Measurements from ENCODE around the gene SOX4.
A peak's percentile ranks its signal among the peaks of the same experiment; 100 is the strongest.
"Not testable (repeated sequence)": the region's sequence is repeated elsewhere in the genome, so short reads cannot be mapped to it uniquely, and the experiment has no call there.

Gene SOX4

DNA sequence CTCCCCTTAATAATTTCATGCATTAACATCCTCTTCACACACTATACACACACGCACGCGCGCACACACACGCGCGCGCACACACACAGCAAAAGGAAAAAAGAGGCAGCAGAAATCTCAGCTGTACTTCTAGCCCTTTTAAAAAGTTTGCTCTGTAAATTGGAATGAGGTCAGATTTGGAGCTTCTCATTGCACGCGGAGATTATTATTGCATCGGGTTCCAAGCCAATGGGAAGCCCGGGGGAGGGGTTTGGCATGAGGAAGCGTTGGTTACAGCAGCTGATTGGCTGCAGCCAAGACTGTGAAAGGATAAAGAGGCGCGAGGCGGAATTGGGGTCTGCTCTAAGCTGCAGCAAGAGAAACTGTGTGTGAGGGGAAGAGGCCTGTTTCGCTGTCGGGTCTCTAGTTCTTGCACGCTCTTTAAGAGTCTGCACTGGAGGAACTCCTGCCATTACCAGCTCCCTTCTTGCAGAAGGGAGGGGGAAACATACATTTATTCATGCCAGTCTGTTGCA, at the start of gene SOX4:
SOX4 (plus strand) TSS at position 340 of the 515 bp plus-strand sequence. CDS start 784 bp downstream, outside the sequence.
- peak; percentile 90 to 91 for DNase-seq

GRCh38 chr6:21552286-21552685, 41.3 kb upstream of the SOX4 start:
- not testable (repeated sequence) for DNase-seq

DNA sequence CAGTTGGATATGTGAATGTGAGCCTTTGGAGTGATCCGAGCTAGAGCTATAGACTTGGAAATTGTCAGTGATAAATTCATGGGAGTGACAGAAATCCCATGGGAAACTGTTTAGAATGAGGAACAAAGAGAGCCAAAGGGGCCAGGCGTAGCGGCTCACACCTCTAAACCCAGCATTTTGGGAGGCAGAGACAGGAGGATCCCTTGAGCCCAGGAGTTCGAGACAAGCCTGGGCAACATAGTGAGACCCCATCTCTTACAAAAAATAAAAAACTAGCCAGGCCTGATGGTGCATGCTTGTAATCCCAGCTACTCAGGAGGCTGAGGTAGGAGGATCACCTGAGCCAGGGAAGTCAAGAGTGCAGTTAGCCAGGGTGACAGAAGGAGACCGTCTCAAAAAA, 39.3 kb upstream of the SOX4 start:
- no peak for DNase-seq

GRCh38 chr6:21555197-21555596, 38.4 kb upstream of the SOX4 start:
- DNase-seq: no peak

GRCh38 chr6:21556511-21556910, 37.0 kb upstream of the SOX4 start:
- DNase-seq: no peak

DNA sequence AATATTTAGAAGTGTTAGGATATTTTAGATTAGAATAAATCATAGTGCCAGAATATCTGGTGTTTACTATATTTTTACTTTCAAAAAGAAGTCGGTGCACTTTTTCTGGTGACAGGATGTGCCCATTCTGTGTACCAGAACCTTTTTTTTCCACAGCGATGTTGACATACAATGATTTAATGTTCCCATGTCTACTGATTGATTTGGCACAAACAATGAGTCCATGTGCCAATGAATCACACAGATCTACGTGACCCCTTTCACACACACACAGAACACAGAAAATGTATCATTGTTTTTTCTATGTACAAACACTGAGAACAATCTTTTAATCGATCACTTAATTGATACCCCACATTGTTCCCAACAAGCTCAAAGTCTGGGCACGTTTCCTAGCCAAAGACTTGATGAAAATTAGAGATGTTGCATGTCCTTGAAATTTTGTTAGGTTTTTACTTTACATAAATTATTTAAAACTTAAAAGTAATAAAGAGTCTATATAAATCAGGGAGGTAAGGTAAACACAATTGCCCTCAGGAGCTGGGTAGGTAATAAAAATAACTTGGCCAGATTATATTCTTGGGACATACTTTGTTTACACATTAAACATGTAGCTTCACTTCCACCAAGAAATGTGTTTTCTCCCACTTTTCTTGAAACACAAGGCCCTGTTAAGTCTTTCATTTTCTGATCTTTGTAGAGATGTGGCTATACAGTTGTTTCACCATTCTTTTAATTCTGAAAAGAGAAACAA, 36.4 kb upstream of the SOX4 start:
- no peak for DNase-seq

GRCh38 chr6:21559238-21559637, 34.3 kb upstream of the SOX4 start:
- DNase-seq: peak; percentile 39 to 61

- DNase-seq: no peak
These were observed 33.3 kb upstream of the SOX4 start for GRCh38 chr6:21560249-21560648.

GRCh38 chr6:21565431-21565830, 28.1 kb upstream of the SOX4 start:
- no peak for DNase-seq

GRCh38 chr6:21578523-21578922, 15.0 kb upstream of the SOX4 start:
- DNase-seq: no peak

GRCh38 chr6:21582651-21583050, 10.9 kb upstream of the SOX4 start:
- no peak for DNase-seq

- no peak for DNase-seq
These were observed 7.3 kb upstream of the SOX4 start for GRCh38 chr6:21586300-21586699.

- DNase-seq: no peak
These were observed 6.8 kb upstream of the SOX4 start for GRCh38 chr6:21586740-21587178.

- peak; percentile 73 to 85 for DNase-seq
These were observed 6.2 kb upstream of the SOX4 start for GRCh38 chr6:21587179-21587960.

DNA sequence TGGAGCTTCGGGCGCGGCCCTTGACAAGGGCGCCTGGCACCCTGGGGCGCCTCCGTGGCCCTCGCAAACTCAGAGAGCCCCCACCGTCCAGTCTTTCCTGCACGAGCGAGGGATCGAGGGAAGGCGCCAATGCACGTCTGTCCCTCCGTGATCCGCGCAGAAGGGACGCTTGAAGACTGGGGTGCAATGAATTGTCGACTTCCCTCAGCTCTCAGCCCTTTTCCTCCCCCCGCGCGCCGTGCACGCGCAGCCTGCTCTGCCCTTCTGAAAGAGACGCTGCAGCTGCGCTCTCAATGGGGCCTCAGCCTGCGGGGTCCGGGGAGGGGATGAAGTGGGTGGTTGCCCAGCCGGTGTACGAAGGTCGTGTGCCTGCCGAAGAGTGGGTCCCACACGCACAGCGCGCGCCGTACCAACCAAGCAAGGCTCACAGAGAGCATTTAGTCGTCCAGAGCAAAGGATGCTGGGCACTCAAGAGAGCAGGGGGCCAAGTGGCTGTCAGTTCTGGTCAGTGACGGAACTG, 5.5 kb upstream of the SOX4 start:
- peak; percentile 72 to 86 for DNase-seq

DNA sequence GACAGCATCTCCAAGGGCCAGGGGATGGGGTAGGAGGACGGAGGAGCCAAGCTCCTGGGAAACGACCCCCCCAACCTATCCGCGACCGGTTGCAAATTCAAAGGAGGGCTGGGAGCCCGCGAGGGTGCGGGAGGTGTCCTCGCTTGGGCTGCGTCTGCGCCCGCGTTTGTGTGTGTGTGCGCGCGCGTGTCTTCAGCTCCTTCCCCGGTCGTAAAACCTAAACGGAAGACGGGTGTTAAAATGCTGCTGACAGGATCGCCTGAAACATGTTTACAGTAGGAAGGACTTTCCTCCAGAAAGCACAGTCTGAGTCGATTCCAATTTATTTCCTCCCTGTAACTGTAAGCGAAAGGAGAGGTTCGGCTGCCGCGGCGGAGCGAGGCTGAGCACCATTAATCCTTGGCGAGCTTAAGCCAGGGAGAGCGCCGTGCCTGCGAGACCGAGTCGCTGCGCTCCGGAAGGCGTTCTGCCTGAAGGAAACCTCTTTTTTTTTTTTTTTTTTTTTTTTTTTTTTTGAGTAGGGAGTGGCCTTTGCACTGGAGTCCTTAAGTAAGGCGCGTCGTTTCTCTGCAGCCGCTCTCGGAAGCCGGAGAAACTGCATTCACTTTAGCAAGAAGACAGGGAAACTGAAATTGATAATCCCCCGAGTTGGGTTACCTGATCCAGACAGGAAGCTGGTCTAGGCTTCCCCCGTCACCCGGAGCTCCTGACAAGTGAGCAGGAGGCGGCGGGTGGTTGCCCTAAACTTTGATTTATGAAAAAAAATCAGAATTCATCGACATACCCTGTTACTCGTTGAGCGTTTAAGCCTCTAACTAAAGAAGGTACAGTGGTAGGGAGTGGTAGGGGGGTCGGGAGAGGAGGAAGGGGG, 4.8 kb upstream of the SOX4 start:
- DNase-seq: peak; percentile 60 to 81

DNA sequence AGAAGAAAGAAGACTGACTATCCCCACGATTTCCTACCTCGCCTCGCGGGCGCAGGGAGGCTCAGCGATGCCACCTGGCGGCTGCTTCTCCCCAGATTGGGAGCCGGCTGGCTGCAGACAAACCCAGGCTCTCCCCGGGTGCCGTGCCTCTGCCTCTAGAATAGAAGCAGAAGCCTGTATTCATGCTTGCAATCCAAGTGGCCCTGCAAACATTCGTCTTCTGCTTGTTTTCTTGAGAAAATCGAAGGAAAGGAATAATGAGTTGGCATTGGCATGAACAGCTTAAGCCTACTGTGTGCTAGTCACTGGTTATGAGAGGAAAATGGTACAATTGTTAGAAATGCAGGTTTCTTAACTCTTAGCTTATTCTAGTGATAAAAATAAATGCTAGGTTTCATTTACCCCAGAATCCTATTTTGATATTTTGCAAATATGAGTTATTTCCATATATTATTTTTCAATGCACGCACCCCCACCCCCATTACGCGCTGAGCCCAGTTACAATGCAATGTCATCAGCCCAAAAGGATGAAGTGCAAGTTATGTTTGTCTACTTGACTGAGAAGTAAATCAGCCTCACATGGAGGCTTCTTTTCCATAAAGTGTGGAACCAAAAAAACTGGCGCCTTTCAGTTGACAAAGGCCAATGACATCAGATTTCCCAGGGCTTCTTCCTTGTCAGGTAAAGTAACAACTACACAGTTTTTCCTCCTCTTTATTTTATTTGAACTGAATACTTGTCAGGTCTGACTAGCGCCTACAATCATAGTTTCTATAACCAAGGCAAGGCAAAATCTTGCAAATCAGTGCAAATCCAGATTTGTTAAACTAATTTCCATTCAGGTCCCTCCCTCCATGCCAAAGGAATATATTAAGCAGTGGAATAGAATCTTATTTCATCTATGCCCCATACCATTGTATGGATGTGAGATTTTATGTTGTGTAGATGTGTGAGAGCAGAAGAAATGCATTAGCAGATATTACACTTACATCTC, 3.9 kb upstream of the SOX4 start:
- DNase-seq: peak in 1 of 2 experiments; percentile 63

- no peak for DNase-seq
These were observed 3.2 kb upstream of the SOX4 start for GRCh38 chr6:21590346-21590745.

DNA sequence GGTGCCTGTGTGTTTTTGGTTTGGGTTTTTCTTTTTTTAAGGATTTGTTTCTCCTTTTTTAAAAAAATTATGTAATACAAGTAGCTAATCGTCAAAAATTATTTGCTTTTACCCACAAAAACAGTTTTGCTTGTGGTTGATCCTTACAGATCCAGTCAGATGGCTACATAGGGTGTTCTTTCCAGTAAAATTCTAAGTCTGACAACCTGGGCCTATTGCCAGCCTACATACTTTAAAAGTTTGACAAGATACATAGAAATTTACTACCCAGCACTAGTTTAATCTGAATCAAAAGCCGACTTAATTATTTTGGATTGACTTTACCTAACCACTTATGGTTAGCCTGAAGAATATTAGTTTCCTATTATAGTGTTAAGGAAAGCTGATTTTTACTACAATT, 2.1 kb upstream of the SOX4 start:
- no peak for DNase-seq

DNA sequence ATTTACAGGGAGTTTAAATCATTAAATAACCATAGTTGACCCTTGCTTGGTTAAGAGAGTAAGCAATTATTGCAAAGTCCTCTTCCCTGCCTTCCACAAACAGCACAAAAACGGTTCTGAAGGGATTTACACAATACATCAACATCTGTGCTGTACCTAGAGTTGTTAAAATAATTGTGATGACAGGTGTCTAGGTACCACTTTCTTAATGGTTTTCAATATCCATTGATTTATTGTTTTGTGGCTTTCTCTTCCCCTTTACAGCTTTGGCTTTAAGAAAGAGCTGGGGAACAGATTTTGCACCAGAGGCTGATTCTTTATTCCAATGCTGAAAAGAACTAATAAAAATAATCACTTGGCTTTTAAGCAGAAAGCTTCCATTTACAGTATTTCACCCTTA, 598 bp upstream of the SOX4 start:
- no peak for DNase-seq

GRCh38 chr6:21593927-21594415, 420 bp downstream of the SOX4 start:
- peak in 1 of 2 experiments; percentile 53 for DNase-seq

Measured in NCI-H187 (cell line).